Stimulated activated CD4-positive, alpha-beta T cell treated with anti-CD3 and anti-CD28 coated beads, Interleukin-4, amount 100 ng/mL, for 24 hours (primary cell): ENCODE data around the gene MEGF11.
"Not testable (repeated sequence)": the region's sequence is repeated elsewhere in the genome, so short reads cannot be mapped to it uniquely, and the experiment has no call there.

Experiments used
- DNase-seq: peaks from one replicate; pipeline ENCODE4 v3.0.0-alpha.2; 2020

The MEGF11 gene

GRCh38 chr15:66021496-66022162, 231.9 kb downstream of the MEGF11 start:
- no peak for DNase-seq

- no peak for DNase-seq
These were observed 233.6 kb downstream of the MEGF11 start for GRCh38 chr15:66019826-66020398.

GRCh38 chr15:66019368-66019767, 234.2 kb downstream of the MEGF11 start:
- DNase-seq: no peak

- DNase-seq: no peak
These were observed 235.1 kb downstream of the MEGF11 start for GRCh38 chr15:66018488-66018797.

GRCh38 chr15:66017792-66018487, 235.6 kb downstream of the MEGF11 start:
- no peak for DNase-seq

- no peak for DNase-seq
These were observed 236.6 kb downstream of the MEGF11 start for GRCh38 chr15:66017000-66017399.

- no peak for DNase-seq
These were observed 237.4 kb downstream of the MEGF11 start for GRCh38 chr15:66016199-66016598.

GRCh38 chr15:66014635-66015182, 238.8 kb downstream of the MEGF11 start:
- DNase-seq: no peak

- no peak for DNase-seq
These were observed 239.5 kb downstream of the MEGF11 start for GRCh38 chr15:66014022-66014421.

- no peak for DNase-seq
These were observed 244.5 kb downstream of the MEGF11 start for GRCh38 chr15:66008940-66009562.

GRCh38 chr15:66007663-66008262, 245.8 kb downstream of the MEGF11 start:
- DNase-seq: no peak

GRCh38 chr15:66006986-66007385, 246.6 kb downstream of the MEGF11 start:
- no peak for DNase-seq

- DNase-seq: no peak
These were observed 248.8 kb downstream of the MEGF11 start for GRCh38 chr15:66004618-66005262.

GRCh38 chr15:66003129-66003528, 250.4 kb downstream of the MEGF11 start:
- not testable (repeated sequence) for DNase-seq

- no peak for DNase-seq
These were observed 251.7 kb downstream of the MEGF11 start for GRCh38 chr15:66001717-66002426.

- no peak for DNase-seq
These were observed 252.5 kb downstream of the MEGF11 start for GRCh38 chr15:66001042-66001441.

- no peak for DNase-seq
These were observed 255.1 kb downstream of the MEGF11 start for GRCh38 chr15:65998486-65998885.

GRCh38 chr15:65996901-65997300, 256.6 kb downstream of the MEGF11 start:
- no peak for DNase-seq

- DNase-seq: no peak
These were observed 258.7 kb downstream of the MEGF11 start for GRCh38 chr15:65994832-65995231.

- no peak for DNase-seq
These were observed 259.8 kb downstream of the MEGF11 start for GRCh38 chr15:65993762-65994161.

- DNase-seq: no peak
These were observed 260.3 kb downstream of the MEGF11 start for GRCh38 chr15:65993236-65993635.
